ENCODE data around the gene ARHGEF39.

Gene ARHGEF39

DNA sequence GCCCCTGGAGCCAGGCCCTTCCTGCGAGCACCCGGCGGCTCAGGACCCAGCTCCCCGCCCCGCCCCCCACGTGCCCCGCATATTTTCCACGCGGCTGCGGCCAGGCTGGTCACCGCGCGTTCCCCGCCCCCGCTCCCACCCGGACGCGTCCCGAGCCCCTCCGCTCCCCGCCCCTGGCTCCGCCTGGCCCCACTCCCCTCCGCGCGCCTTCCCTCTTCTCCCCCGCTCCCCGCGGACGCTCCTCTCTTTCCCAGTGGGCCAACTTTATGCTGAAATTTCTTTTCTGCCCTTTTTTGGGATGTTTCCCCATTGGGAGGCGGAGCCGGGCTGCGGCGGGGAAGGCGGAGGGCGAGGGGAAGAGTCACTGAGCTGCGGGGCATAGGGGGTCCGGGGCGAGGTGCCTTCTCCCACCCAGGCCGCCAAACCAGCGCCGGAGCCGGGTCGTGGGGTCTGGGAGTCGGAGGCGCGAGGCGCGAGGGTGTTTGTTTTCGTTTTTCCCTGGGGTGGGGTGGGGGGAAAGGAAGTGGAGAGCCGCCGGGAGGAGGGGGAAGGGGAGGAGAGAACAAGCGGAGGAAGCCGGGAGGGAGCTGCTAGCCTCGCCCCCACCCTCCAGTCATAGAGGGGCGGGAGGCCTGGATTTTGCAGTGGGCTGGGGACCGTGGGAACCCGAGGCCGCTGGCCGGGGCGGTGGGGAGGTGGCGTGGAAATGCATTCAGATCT lies 25.8 kb upstream of the ARHGEF39 start:
- DNase-seq: peak; percentile 6

DNA sequence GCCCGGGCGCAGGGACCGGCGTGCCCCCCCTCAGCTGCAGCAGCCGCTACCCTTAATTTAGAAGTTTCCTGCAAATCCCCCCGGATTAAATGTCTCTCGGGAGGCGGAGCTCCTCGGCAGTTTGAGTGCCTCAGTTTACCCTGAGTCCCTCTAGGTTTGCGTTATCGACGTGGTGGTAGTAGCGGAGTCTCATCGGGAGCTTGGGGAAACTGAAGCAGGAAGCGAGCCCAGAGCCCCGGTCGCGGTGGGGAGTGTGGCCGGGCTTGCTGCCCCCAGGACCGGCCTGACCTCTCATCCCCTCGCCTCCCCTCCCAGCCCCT lies 25.3 kb upstream of the ARHGEF39 start:
- DNase-seq: no peak

DNA sequence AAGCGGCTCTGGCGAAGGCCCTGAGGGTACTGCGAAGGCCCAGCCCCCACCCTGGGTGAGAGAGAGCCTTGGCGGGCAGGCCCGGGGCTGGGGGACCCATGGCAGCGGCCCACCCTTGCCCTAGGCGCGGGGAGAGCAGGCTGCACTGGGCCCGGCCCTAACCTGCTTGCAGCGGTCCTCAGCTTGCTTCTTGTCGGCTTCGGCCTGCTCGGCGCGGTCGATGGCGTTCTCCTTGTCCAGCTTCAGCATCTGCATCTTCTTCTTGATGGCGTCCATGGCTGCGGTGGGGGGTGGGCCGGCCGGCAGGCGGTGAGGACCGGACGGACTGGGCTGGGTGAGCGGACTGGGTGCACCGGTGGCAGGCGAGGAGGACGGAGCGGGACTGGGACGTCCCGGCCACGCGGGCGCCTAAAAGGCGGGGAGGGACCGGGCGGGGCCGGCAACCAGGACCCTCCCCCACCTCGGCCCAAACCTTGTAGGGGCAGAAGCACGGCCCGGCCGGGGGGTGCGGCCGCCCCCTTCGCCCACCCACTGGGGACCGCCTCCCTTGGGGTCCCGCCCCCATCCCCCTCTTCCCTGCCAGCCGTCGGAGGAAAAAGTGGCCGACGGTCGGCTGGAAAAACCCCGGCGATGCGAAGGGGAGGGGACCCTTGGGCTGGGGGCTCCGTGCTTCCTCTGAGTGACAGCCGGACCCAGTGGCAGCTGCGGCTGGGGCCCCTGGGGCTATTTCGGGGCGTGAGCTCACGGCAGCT lies 24.7 kb upstream of the ARHGEF39 start, which contains the start of gene TPM2:
Gene TPM2, minus strand, starts transcription at position 384 of the 752 bp plus-strand sequence. Its CDS starts 108 bp downstream, at position 276.
- no peak for DNase-seq

DNA sequence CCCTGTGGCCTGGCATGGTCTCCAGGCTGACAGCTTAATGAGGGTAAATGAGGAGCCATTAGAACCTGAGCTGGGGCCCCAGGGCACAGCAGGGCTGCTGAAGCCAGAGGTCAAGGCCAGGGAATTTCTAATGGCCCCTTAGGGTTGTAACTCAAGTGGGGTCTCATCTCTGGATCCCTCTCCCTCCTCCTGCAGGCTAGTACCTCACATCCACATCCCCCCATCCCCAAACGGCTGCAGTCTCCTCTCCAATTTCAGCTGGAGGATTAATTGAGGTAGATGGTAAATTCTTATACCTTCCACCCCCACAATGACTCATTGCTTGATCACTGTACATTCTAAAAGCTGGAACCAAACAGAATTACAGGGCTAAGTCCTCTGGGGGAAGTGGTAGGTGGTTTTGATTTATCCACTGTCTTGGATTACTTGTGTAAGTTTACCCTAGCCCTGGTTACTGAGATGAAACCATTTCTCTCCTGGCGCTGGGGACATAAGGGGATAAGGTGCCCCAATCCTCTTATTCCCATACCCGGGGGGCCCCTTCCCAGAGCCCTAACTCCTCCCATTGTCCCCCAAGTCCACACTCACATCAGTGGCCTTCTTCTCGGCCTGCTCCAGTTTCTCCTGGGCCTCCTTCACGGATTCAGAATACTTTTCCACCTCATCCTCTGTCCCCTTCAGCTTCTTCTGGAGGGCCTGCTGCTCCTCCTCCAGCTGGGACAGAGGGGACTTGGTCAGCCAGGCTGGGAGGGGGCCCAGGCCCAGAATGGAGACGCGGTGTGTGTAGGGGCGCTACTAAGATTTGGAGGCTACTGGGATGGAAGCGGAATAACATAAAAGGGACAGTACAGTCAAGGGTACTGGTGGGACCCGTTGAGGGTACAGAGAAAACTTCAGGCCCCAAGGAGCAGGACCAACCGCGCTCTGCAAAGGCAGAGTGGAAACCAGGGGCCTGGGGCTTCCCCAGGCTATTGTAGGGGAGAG lies 23.9 kb upstream of the ARHGEF39 start:
- DNase-seq: no peak

DNA sequence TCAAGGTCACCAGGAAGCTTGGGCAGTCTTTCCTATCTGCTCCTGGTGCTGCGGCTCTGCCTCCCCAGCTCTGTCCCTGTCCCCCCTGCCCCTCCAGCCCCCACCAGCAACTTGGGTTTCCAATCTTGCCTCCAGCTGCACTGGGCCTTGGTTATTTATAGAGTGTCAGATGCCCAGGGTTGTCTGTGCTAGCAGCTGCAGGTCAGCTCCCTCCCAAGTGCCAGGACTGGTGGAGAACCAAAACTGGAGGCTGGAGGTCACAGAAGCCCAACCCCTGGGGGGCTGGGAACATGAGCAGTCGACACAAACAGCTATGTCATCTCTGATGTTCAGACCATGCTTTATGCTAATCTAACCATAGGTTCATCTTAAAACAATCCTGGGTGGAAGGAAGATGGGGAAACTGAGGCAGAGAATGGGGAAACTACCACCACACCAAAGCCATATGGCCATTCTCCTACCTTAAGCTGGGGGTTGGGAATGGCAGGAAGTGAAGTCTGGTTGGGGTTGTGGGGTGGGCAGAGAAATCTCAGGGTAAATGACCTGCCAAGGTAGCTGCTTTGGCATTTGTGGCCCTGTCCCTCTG lies 23.1 kb upstream of the ARHGEF39 start:
- DNase-seq: no peak

DNA sequence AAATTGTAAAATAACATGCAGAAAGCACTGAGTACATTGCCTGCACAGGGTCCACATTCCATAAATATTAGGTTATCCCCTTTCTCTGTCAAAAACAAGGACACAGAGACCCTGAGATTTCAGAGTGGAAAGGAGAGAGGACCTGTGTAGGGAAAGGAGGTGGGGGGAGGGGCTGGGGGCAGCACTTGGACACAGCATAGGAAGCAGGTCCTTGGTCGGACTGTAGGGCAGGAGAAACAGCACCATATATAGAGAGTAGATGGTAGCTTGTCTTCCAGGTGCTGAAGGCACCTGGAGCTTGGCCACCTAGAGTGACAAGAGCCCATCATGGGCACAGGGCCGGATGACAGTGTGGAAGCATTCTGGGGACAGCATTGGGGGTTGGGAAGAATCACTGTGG lies 22.3 kb upstream of the ARHGEF39 start:
- no peak for DNase-seq

DNA sequence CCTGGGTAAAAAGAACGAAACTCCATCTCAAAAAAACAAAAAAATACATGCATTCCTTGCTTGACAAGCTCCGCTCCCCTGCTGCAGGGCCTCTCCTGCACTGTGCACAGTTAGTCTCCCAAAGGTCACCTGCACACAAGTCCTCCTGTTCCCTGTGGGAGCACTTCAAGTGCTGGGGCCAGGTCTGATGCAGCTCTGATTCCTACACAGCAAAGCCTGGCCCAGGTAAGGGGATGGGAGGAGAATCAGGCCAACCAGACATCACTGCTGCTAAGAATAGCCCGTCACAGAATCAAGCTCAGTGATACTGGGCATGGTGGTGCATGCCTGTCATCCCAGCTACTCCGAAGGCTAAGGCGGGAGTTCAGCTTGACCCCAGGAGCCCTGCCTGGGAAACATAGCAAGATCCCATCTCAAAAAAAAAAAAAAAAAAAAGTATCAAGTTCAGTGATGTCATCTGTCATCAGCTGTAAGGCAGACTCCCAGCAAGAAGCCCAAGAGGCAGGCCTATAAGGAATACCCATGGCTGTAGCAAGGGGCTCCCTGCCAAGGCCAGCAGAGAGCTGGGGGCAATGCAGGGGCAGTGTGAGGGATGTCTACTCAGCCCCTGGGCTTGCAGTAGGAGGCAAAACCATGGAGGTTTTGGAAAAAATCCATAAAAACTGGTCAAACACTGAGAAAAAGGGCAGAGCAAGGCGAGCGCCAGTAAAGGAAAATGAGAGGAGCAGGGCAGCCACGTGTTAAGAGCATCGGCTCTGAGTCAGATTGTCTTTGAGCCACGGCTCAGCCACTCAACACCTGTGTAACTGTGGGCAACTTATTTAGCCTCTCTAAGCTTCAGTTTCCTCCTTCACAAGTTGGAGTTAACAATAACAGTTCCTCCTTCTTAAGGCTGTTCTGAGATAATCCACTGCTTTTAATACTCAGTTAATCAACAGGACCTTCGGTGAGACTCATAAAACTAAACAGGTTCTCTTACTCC lies 21.5 kb upstream of the ARHGEF39 start:
- no peak for DNase-seq

DNA sequence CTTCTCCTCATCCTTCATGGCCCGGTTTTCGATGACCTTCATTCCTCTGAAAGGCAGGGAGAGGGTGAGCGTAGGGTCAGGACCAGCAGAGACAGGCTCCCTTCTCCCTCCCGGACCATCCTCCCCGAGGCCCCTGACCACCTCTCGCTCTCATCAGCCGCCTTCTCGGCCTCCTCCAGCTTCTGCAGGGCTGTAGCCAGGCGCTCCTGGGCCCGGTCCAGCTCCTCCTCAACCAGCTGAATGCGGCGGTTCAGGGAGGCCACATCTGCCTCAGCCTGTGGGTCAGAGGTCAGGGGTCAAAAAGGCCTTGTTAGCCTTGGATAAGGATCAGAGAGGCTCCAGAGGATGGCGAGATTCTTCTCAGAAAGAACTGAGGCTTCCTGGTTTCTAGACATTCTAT lies 20.5 kb upstream of the ARHGEF39 start:
- DNase-seq: no peak

DNA sequence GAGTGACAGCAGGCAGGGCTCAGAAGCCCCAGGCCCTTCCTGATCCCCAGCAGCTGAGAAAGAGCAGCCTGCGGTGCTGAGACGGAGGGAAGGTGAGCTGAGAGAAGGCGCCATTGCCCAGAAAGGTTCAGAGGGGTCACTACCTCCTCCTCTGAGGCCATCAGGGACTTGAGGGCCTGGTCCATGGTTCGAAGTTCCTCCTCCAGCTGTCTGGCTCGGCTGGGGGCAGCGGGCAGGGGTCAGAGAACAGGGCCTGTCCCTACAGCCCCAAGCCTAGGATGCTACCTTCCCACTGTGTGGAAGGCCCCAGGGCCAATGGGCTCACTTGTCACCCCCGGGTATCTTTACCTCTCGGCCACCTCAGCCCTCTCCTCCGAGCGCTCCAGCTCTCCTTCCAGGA lies 19.9 kb upstream of the ARHGEF39 start:
- DNase-seq: no peak

DNA sequence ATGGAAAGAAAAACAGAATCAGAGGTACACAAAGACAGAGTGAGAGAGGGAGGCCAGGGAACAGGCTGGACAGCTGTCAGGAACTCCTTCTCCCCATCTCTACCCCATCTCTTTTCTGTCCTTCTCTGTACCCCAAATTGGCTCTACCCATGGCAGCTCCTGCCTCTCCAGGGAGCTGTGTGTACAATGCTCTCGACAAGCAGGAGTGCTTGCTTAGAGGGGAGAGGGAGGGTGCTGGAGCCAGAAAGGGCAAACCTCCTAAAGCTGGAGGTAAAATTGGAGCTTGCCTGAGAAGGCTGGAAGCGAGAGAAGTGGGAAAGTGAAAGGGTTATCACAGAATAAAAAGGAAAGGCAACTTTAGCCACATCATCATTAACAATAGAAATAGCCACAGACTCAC lies 18.3 kb upstream of the ARHGEF39 start:
- no peak for DNase-seq

DNA sequence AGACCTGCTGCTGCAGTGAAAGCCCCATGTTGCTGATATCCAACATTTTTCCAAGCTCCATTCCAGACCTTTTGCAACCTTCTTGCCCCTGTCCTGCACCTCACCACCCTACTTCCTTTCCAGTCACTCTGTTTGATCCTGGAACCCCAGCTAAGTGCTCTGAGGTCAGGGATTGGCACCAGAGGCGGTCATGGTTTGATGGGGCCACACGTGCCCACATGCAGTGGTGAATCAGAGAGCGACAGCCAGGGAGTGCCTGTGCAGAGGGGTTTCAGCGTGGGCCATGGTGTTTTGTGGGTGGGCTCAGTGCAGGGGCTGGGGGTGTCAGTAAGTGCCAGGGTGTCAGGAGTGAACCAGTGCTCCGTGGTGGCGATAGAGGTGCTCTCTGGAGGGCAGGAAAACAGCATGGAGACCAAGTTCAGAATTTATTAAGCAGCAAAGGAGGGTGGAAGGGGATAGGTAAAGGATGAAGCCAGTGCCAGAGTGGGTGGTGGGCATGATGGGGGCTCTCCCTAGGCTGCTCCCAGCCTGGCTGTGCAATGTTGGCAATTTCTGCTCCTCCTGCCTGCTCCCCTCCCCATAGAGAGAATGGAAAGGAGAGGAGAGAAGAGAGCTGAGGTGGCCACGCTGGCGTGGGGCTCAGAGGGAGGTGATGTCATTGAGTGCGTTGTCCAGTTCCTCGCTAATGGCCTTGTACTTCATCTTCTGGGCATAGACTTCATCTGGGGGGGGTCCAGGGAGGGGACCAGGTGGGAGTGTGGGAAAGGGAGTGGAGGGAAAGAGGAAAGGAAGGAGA lies 17.7 kb upstream of the ARHGEF39 start:
- DNase-seq: no peak

DNA sequence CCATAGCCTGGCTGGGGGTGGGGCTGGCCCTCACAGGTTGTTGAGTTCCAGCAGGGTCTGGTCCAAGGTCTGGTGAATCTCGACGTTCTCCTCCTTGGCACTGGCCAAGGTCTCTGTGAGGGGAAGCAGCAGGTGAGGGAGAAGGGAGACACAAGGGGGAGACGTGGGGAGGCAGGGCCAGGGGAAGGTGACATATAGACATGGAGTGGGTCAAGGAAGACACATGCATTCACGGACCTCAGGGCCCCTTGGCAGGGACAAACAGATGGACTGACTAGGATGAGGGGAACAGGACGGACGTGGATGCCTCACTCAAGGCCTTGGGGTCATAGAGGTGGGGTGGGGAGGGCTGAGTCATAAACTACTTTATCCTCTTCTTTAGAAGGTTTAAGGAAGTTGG lies 17.1 kb upstream of the ARHGEF39 start:
- DNase-seq: no peak

DNA sequence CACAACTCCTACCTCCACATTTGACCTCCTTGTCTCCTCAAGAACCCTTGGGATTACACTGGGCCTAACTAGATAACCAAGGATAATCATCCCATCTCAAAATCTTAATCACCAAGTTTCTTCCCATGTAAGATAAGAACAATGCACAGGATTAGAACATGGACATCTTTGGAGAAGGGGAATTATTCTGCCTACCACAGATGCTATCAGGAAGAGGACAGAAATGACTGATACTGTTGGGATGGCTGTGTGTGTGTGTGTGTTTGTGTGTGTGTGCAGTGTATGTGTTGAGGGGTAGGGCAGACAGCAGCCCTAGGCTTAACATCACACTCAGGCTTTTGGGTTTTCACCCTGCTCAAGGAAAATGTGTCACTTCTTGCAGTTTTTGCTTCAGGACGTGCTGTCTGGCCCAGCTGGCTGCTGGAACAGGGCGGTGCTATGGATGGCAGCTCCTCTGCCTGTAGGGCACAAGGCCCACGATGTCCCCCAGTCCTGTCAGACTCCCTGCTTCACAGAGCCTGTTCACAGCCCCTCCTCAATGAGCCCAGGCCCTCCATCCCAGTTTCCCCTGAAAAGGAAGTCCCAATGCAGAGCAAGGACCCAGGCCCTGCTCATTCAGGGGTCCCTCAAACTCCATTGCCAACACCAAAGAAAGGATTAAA lies 16.5 kb upstream of the ARHGEF39 start:
- no peak for DNase-seq

DNA sequence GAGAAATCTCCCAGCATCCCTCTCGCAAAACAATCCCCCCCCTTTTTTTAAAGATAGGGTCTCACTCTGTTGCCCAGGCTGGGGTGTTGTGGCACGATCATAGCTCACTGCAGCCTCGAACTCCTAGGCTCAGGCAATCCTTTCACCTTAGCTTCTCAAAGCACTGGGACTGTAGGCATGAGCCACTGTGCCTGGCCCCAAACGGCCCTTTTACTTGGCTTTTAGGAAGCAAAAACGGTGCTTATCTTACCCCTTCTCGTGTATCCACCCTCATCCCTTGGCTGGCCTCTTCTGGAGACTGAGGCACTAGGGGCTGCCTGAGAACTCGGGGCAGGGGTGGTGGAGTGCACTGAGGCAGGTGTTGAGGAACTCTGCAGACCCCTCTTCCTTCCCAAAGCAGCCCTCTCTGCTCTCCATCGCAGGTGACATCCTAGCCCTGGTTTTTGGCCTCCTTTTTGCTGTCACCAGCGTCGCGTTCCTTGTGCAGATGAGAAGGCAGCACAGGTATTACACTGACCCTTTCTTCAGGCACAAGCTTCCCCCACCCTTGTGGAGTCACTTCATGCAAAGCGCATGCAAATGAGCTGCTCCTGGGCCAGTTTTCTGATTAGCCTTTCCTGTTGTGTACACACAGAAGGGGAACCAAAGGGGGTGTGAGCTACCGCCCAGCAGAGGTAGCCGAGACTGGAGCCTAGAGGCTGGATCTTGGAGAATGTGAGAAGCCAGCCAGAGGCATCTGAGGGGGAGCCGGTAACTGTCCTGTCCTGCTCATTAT lies 15.5 kb upstream of the ARHGEF39 start:
- no peak for DNase-seq

DNA sequence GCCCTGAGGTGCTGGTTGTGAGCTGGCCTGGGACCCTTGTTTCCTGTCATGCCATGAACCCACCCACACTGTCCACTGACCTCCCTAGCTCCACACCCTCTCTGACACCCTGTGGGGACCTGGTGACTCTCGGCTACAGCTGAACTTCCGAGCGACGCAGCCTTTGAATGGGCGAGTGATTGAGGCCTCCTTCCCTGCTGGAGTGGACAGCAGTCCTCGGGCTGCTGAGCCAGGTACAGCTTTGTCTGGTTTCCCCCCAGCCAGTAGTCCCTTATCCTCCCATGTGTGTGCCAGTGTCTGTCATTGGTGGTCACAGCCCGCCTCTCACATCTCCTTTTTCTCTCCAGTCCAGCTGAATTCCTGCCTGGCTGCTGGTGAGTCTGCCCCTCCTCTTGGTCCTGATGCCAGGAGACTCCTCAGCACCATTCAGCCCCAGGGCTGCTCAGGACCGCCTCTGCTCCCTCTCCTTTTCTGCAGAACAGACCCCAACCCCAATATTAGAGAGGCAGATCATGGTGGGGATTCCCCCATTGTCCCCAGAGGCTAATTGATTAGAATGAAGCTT lies 14.9 kb upstream of the ARHGEF39 start:
- DNase-seq: no peak

DNA sequence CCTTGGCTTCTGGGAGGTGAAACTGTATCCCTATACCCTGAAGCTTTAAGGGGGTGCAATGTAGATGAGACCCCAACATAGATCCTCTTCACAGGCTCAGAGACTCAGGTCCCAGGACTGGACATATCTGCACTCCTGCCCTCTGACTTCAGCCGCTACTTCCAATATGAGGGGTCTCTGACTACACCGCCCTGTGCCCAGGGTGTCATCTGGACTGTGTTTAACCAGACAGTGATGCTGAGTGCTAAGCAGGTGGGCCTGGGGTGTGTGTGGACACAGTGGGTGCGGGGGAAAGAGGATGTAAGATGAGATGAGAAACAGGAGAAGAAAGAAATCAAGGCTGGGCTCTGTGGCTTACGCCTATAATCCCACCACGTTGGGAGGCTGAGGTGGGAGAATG lies 14.1 kb upstream of the ARHGEF39 start:
- DNase-seq: no peak

DNA sequence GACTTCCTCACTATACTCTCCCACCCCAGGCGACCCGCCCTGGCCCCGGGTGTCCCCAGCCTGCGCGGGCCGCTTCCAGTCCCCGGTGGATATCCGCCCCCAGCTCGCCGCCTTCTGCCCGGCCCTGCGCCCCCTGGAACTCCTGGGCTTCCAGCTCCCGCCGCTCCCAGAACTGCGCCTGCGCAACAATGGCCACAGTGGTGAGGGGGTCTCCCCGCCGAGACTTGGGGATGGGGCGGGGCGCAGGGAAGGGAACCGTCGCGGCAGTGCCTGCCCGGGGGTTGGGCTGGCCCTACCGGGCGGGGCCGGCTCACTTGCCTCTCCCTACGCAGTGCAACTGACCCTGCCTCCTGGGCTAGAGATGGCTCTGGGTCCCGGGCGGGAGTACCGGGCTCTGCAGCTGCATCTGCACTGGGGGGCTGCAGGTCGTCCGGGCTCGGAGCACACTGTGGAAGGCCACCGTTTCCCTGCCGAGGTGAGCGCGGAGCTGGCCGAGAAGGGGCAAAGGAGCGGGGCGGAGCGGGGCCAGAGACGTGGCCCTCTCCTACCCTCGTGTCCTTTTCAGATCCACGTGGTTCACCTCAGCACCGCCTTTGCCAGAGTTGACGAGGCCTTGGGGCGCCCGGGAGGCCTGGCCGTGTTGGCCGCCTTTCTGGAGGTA lies 10.9 kb upstream of the ARHGEF39 start:
- no peak for DNase-seq

DNA sequence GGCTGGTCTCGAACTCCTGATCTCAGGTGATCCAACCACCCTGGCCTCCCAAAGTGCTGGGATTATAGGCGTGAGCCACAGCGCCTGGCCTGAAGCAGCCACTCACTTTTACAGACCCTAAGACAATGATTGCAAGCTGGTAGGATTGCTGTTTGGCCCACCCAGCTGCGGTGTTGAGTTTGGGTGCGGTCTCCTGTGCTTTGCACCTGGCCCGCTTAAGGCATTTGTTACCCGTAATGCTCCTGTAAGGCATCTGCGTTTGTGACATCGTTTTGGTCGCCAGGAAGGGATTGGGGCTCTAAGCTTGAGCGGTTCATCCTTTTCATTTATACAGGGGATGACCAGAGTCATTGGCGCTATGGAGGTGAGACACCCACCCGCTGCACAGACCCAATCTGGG lies 10.2 kb upstream of the ARHGEF39 start:
- DNase-seq: no peak

DNA sequence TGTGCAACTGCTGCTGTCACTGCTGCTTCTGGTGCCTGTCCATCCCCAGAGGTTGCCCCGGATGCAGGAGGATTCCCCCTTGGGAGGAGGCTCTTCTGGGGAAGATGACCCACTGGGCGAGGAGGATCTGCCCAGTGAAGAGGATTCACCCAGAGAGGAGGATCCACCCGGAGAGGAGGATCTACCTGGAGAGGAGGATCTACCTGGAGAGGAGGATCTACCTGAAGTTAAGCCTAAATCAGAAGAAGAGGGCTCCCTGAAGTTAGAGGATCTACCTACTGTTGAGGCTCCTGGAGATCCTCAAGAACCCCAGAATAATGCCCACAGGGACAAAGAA lies 9.0 kb upstream of the ARHGEF39 start:
- no peak for DNase-seq

Measured in NCI-H774 (cell line).